Psoas muscle (tissue), 8 donors: ENCODE data around the gene PYCR2. TPM values are rescaled to one million over a fixed set of nuclear protein-coding genes. Genes with fewer than 3 reads are reported as not detected.
A peak's percentile ranks its signal among the peaks of the same experiment; 100 is the strongest.

ENCODE experiments used
- ATAC-seq, 4 donors: fragments of 200-7000 bp; cut with Tn5 transposase; one replicate each; pipeline ENCODE4 v1.9.1; 2020; ENCODE audit warnings: moderate library complexity in 3 of 4, mild to moderate bottlenecking in 2 of 4
- DNase-seq, 2 donors: peaks; one replicate each; pipeline ENCODE4 v3.0.0-alpha.2; 2020
- H3K27ac ChIP-seq: fragments of 200-600 bp; one replicate; pipeline ENCODE4 v1.8.0; 2022
- H3K27me3 ChIP-seq, 3 donors: fragments of 200-600 bp in 1 of 3; one replicate each; pipeline versions ENCODE4 v1.6.1 to v1.8.0; 2013 to 2022; ENCODE audit warnings: low read length in 2 of 3, mild to moderate bottlenecking in 2 of 3, moderate library complexity in 1 of 3; ENCODE audit not compliant: insufficient read depth in 3 of 3
- H3K36me3 ChIP-seq, 2 donors: fragments of 200-600 bp in 1 of 2; one replicate each; pipeline versions ENCODE4 v1.6.1 to v1.8.0; 2013 to 2022; ENCODE audit warnings: low read depth in 1 of 2, mild to moderate bottlenecking in 1 of 2, moderate library complexity in 1 of 2; ENCODE audit not compliant: insufficient read depth in 1 of 2
- H3K4me1 ChIP-seq: fragments of 200-600 bp; one replicate; pipeline ENCODE4 v1.8.0; 2022
- H3K4me3 ChIP-seq: fragments of 200-600 bp; one replicate; pipeline ENCODE4 v1.8.0; 2022; ENCODE audit warnings: mild to moderate bottlenecking
- H3K9me3 ChIP-seq: fragments of 200-600 bp; one replicate; pipeline ENCODE4 v1.8.0; 2022
- CTCF ChIP-seq: fragments of 200-600 bp; IDR thresholded peaks from one replicate; pipeline ENCODE4 v1.8.0; 2022; ENCODE audit warnings: antibody characterized with exemption
- WGBS, 3 donors: extraction: QIAGEN DNeasy Blood & Tissue Kit; methylation state at CpG; one replicate each; pipeline versions ENCODE4 v1.1.6 to v1.1.7; 2013; 5-methylcytosine and 5-hydroxymethylcytosine counted together
- intact Hi-C, 2 donors: fragments of 100-400 bp; cut with DNase I; formaldehyde crosslinking; loops; one replicate each; pipeline versions ENCODE4 v1.11.0 to v1.14.2; 2022
- polyA plus RNA-seq, 3 donors: library from polyadenylated mRNA; stranded (reverse); fragments of 200-250 nt; gene quantifications; one replicate each; pipeline ENCODE4 v1.2.3, GENCODE V29; 2013
- total RNA-seq, 4 donors: library from RNA; stranded (reverse); fragmentation: NEBNext Ultra II Directional in 2 of 4; extraction: Animal tissue kit (Norgen Biotek cat#: 25700) in 2 of 4; gene quantifications; one replicate each; pipeline versions ENCODE4 v1.2.1 to v1.2.4, GENCODE V29; 2021 to 2023
- donor health status: healthy with polysubstance abuse.
- donor health status: DM: no; HTN: no; CAD: no; lungs with moderate emphysema.
- donor health status: Bipolar disorder and iron deficiency.
- donor health status: healthy.
- donor health status: DM: yes; HTN: yes; CAD: no.
- donor health status: DM: no; HTN: no; CAD: no.
- donor health status: DM: no; HTN: no; CAD: no.
- donor health status: DM: yes; HTN: yes; CAD: no.

Gene PYCR2
- total and polyA plus RNA-seq, 7 donors = 34.9 to 70.2 (median 52.0) TPM

GRCh38 chr1:225943582-225943981 lies 19.5 kb upstream of the PYCR2 start:
- DNase-seq (no peak), ATAC-seq (no peak)
- no peak overlapping the region for H3K4me3 ChIP-seq
- peaks cover 6% of the 10 kb centered on the region for H3K4me1 ChIP-seq
- intact Hi-C loops = no loop called here
- TF ChIP-seq CTCF = no peak
- no peaks in the 10 kb centered on the region for H3K9me3 ChIP-seq
- H3K27ac ChIP-seq = no peak overlapping the region
- H3K27me3 ChIP-seq = peaks cover 0 to 4% (median 2%) of the 10 kb centered on the region in 3 donors
- H3K36me3 ChIP-seq = no peaks in the 10 kb centered on the region
- WGBS, 3 donors = 86 to 93% (median 89%) methylated on average over 4 of the region's 4 CpGs

DNA sequence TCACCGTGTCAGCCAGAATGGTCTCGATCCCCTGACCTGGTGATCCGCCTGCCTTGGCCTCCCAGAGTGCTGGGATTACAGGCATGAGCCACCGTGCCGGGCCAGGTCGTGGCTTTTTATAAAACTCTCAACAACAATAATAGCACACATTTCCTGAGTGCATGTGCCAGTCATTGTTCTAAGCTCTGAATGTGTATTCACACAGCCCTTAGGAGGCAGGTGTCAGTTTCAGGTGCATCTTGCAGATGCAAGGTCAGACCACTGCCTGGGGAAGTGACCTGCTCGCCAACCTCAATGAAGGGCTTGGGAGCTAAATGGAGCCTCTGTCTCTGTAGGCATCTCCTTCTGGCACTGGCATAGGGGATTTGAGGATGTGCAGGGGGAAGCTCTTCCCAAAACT lies 18.5 kb upstream of the PYCR2 start:
- Histone ChIP-seq H3K4me1 (peaks cover 6% of the 10 kb centered on the region), H3K36me3 (no peaks in the 10 kb centered on the region), H3K4me3 (no peak overlapping the region), H3K27me3 (peaks cover 0 to 4% (median under 1%) of the 10 kb centered on the region in 3 donors), H3K27ac (no peak overlapping the region), H3K9me3 (no peaks in the 10 kb centered on the region)
- 34 to 60% (median 46%) methylated on average over 7 of the region's 7 CpGs for WGBS, 3 donors
- no peak for TF ChIP-seq CTCF
- DNase-seq = no peak
- ATAC-seq = no peak
- intact Hi-C loops = no loop called here

- H3K4me1 ChIP-seq = peaks cover 6% of the 10 kb centered on the region
- 17 to 29% (median 27%) methylated on average over 1 of the region's 1 CpG for WGBS, 3 donors
- DNase-seq = no peak
- no peaks in the 10 kb centered on the region for H3K36me3 ChIP-seq
- H3K27me3 ChIP-seq = peaks cover 0 to 4% (median 0%) of the 10 kb centered on the region in 3 donors
- no peaks in the 10 kb centered on the region for H3K9me3 ChIP-seq
- TF ChIP-seq CTCF = no peak
- ATAC-seq = no peak
- no peak overlapping the region for H3K4me3 ChIP-seq
- H3K27ac ChIP-seq = no peak overlapping the region
- intact Hi-C loops = no loop called here
These were observed 17.8 kb upstream of the PYCR2 start for GRCh38 chr1:225941942-225942222.

GRCh38 chr1:225941187-225941941 lies 17.3 kb upstream of the PYCR2 start, which contains the start of gene LEFTY2:
TSS of gene LEFTY2 (minus strand) at chr1:225941220. CDS start at chr1:225941140, 80 bp downstream.
- Histone ChIP-seq H3K36me3 (no peaks in the 10 kb centered on the region), H3K4me3 (no peak within 1 kb of the TSS), H3K27ac (no peak within 1 kb of the TSS), H3K27me3 (peaks cover 0 to 3% (median 0%) of the 10 kb centered on the region in 3 donors), H3K4me1 (peaks cover 6% of the 10 kb centered on the region), H3K9me3 (no peaks in the 10 kb centered on the region)
- DNase-seq (no peak), ATAC-seq (peak in 1 of 4 donors; percentile 17)
- 43 to 58% (median 45%) methylated on average over 6 of the region's 6 CpGs for WGBS, 3 donors
- intact Hi-C loops = no loop called here
- TF ChIP-seq CTCF = no peak
